Measurements from ENCODE around the gene SMAD6. TPM values are rescaled to one million over a fixed set of nuclear protein-coding genes. Genes with fewer than 3 reads are reported as not detected.
A peak's percentile ranks its signal among the peaks of the same experiment; 100 is the strongest.

The SMAD6 gene
- total RNA-seq, 1 experiment from 2014 or later, result 7.6 TPM

DNA sequence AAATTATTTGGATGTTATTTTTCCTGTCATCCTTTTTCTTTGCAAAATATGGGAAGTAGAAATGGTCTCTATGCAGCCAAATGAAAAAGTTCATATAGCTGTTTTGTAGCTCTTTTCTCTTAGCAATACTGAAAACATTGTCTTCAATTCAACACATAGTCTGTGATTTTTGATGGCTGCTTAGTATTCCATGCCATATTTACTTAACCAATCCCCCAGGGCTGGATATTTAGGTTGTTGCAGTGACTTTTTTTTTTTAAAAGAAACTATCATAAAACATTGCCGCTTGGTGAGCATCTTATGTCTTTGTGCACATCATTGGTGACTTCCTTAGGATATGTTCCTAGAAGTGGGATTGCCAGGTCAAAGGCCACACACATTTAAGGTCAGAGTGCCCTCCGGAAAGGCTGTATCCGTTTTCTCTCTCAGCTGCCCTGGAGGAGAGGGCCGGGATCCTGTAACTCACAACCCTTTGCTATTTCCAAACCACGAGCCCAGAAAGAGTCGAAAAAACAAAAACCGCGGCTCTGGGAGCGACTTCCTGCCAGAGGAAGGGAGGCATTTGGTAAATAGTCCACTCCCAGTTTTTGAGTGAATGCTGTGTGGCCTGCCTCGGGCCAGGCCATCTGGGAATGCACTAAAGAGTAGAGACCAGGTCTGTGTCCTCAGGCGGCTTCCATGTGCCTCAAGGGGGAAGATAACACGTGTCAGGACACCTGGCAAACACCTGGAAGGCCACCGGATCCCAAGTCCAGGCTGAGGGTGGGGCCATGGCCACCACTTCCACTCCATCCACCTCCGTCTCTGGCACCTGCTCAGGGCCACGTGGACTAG lies 41.9 kb downstream of the SMAD6 start:
- Histone ChIP-seq H3K36me3 (no peaks in the 10 kb centered on the region), H3K4me1 (peaks cover 22% of the 10 kb centered on the region; the same call in 1 of the 2 replicates)
- DNase-seq, result no peak

DNA sequence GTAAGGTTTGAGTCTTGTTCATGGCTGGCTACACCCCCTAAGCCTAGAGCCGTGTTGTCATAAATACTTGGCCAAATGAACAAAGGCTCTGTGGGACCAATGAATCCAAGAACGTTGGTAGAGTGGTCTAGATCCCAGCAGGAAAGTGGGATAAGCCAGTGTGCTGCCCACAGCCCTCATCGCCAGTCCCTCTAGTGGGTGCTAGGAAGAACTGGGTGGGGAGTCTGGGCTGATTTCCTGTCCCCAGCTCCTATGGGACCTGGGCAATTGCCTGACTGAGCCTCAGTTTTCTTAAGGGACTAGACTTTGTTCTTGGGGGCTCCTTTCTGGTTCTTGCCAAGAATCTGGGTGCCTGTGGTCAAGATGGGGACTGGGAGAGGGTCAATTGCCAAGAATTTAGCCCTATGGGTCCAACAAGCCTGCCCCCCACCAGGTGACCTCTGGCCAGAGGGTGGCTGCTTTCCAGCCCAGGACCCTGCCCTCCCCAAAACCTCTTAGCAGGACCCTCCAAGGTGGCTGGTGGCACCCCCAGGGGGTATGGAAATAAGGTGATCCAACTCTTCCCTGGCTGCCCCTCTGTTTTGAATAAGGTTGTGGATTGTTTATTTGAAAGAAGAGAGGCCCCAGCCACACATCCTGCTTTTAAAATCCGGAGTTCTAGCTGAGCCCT lies 42.7 kb downstream of the SMAD6 start:
- H3K36me3 ChIP-seq, result no peaks in the 10 kb centered on the region
- H3K27ac ChIP-seq, result no peak overlapping the region
- no peak overlapping the region for H3K4me3 ChIP-seq
- H3K27me3 ChIP-seq, result no peaks in the 10 kb centered on the region
- peaks cover 22% of the 10 kb centered on the region; the same call in 1 of the 2 replicates for H3K4me1 ChIP-seq
- H3K9me3 ChIP-seq (replicated peaks), result no peaks in the 10 kb centered on the region
- DNase-seq, result no peak

More for the DNA sequence above, 41.9 kb downstream of the SMAD6 start:
- no peak overlapping the region for H3K4me3 ChIP-seq
- H3K27me3 ChIP-seq, result no peaks in the 10 kb centered on the region
- no peak overlapping the region for H3K27ac ChIP-seq
- H3K9me3 ChIP-seq (replicated peaks), result no peaks in the 10 kb centered on the region

DNA sequence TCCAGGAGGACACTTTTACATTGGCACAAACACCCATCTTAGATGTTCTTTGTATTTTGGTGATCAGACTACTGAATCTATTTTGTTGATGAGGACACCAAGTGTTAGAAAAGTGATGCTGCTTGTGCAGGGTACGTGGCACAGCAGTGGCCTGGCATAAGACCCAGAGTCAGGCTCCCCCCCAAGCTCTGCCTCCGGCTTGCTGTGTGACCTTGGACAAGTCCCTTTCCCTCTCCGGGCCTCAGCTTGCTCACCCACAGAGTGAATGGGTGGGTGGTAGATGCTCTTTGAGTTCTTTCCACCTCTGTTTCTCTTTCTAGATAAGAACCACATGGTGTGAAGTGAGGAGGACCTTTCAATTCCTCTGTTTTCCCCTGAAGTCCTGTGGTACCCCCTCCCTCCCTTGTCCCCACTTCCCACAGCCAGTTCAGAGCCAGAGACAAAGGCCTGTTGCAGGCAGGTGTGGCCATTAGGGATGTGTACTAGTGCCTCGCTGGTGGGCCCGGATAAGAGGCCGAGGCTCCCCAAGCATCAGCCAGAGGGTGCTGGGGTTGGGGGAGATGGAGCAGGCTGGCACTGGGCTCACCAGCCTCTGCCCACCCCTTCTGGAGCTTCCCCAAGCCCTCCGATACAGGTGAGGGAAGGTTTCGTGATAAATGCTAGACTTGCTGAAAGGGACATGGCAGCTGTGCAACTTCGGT lies 43.6 kb downstream of the SMAD6 start:
- Histone ChIP-seq H3K4me1 (peaks cover 19% of the 10 kb centered on the region; the same call in 1 of the 2 replicates), H3K4me3 (no peak overlapping the region), H3K9me3 (replicated peaks) (no peaks in the 10 kb centered on the region), H3K36me3 (no peaks in the 10 kb centered on the region), H3K27me3 (no peaks in the 10 kb centered on the region), H3K27ac (no peak overlapping the region)
- no peak for DNase-seq

DNA sequence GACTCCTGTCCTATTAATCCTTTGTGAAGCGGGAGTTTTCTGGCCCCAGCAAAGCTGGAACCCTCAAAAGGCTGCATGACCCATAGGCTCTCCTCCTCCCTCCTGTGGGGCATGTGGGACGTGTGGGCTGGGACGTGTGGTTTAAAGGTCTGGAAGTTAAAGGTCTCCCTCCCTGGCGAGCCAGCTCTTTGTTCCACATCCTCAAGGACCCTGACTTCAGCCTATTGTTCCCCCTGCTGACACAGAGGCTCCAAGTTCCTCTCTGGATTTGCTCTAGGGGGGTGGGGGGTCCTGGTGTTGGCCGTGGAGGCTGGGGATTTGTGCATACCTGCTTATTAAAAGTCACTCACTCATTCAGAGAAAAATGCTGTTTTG lies 44.2 kb downstream of the SMAD6 start:
- Histone ChIP-seq H3K36me3 (no peaks in the 10 kb centered on the region), H3K27me3 (no peaks in the 10 kb centered on the region), H3K4me3 (no peak overlapping the region), H3K4me1 (peaks cover 16% of the 10 kb centered on the region; the same call in 1 of the 2 replicates), H3K27ac (no peak overlapping the region), H3K9me3 (replicated peaks) (no peaks in the 10 kb centered on the region)
- DNase-seq, result no peak

DNA sequence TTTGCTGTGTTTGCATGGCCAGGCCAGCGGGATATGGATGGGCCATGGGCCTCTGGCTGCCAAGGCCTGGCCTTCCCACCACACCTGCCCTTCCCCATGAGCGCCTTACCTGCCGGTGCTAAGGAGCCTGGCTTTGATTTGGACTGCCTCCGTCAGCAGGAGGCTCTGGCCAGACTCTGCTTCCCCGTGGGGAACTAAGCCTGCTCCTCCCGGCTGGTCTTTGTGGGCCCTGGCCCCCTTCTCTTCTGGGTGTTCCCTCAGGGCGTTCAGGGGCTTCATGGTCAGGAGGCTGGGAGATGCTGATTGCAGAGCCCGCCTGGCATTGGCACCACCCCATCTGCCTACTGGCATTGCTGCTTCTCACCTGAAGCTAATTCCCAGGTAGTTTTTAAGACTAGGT lies 45.2 kb downstream of the SMAD6 start:
- Histone ChIP-seq H3K27me3 (no peaks in the 10 kb centered on the region), H3K27ac (no peak overlapping the region), H3K4me1 (peaks cover 7% of the 10 kb centered on the region; the same call in 1 of the 2 replicates), H3K9me3 (replicated peaks) (no peaks in the 10 kb centered on the region), H3K36me3 (no peaks in the 10 kb centered on the region), H3K4me3 (no peak overlapping the region)
- DNase-seq, result no peak

DNA sequence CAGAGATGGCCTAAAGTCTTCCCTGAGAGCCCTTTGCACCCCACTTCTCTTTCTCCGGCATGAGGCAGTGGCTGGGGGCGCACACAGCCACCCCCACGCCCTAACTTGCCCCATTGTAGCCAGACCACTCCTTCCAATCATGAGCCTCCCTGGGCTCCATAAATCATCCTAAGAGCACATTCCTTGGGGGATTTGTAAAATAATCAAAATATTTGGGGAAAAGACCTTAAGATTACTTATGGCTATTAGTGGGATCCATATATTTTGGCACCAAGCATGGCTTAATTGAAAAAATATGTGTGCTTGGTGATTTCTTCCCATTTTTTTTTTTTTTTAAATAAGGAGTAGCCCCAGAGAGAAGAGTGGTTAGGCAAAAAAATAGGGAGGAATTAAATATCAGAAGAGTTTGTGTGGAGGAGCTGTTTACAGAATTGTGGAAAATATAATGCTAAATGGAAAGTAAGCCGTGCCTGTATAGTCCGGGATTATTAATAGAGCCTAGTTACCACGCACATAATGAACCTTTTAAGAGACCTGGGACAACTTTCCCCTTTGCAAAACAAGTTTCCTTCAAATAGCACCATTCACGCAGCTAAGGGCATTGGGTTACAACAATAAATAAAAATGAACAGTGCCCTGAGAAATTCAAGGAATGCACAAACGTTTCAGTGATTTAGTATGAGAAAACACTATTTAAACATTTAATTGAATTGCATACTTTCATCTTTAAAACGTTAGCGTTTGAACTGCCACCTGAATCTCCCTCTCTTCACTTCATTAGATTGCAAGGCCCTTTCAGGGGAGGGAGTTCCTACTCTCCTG lies 46.1 kb downstream of the SMAD6 start:
- H3K27me3 ChIP-seq, result no peaks in the 10 kb centered on the region
- no peaks in the 10 kb centered on the region for H3K36me3 ChIP-seq
- H3K4me3 ChIP-seq, result no peak overlapping the region
- no peak for DNase-seq
- H3K4me1 ChIP-seq, result peaks cover 7% of the 10 kb centered on the region; the same call in 1 of the 2 replicates
- H3K9me3 ChIP-seq (replicated peaks), result no peaks in the 10 kb centered on the region
- no peak overlapping the region for H3K27ac ChIP-seq

DNA sequence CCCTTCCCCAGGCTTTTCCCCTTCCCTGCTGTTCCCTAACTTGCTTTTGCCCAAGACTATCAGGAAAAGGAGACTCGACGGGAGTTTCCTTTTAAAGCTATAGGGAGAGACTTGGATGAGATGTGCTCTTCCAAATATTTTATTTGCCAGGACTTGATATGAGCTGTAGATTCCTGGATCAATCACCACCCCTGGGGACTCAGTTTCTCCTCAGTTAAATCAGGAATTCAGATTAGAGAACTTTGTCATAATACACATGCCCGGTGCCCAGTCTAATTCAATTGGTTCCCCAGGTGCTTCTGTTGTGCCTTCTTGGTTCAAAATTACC lies 46.6 kb downstream of the SMAD6 start:
- no peaks in the 10 kb centered on the region for H3K36me3 ChIP-seq
- H3K4me1 ChIP-seq, result peaks cover 7% of the 10 kb centered on the region; the same call in 1 of the 2 replicates

DNA sequence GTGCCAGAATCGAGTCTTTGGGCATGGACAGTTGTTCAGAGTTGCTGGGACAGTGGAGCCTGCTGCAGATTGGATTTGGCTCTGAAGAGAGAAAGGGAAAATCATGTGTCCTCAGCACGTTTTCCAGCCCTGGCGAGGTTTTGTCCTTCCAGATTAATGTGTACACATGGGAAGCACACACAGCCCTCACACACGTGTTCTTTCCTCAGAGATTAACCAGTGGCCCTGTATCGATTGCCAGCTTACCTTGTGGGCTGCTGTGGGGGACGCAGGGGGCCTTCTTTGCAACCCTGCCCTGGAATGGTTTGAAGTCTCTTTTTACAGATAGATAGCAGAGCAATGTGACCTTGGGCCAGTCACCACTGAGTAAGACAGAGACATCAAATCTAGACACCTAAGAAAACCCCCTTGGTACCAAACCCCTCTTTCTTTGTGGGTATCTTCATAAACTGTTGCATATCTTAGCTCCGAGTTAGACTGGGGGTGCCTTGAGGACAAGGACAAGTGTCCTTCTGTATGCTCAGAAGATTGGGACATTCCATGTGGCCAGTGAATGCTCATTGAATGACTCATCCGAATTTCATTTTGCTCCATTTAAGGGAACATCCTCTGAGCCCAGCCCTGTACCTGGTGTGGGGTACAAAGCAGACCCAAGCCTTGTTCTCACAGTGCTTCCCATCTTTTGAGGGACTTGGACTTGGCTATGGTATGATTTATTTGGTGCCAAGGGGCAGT lies 48.0 kb downstream of the SMAD6 start:
- Histone ChIP-seq H3K4me1 (peaks cover 7% of the 10 kb centered on the region; the same call in 1 of the 2 replicates), H3K27me3 (no peaks in the 10 kb centered on the region), H3K27ac (no peak overlapping the region), H3K36me3 (no peaks in the 10 kb centered on the region), H3K9me3 (replicated peaks) (peaks cover 3% of the 10 kb centered on the region; the same call in 1 of the 2 replicates), H3K4me3 (no peak overlapping the region)
- DNase-seq, result no peak

More for the DNA sequence above, 46.6 kb downstream of the SMAD6 start:
- Histone ChIP-seq H3K27ac (no peak overlapping the region), H3K27me3 (no peaks in the 10 kb centered on the region), H3K4me3 (no peak overlapping the region), H3K9me3 (replicated peaks) (no peaks in the 10 kb centered on the region)
- DNase-seq, result no peak

DNA sequence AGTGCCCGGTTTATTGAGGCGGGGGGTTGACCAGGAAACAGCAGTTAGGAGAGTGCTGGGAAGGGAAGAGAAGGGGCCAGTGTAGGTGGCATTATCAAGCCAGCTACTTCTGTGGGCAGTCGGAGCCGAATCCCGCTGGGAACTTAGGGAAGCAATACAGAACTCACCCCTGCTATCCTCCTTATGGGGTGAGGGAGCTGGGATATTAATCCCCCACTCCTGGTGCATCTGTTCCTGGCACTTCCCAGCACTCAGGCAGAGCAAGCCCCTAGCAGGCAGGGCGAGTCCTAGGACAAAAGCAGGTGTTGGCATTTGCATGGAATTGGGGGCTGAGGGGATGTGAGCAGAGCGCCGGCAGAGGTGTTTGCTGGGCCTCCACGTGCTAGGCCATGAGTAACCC lies 48.6 kb downstream of the SMAD6 start:
- H3K27ac ChIP-seq, result no peak overlapping the region
- no peak for DNase-seq
- H3K4me3 ChIP-seq, result no peak overlapping the region
- H3K4me1 ChIP-seq, result peaks cover 7% of the 10 kb centered on the region; the same call in 1 of the 2 replicates
- H3K27me3 ChIP-seq, result no peaks in the 10 kb centered on the region
- H3K9me3 ChIP-seq (replicated peaks), result peaks cover 8% of the 10 kb centered on the region; the same call in 1 of the 2 replicates
- H3K36me3 ChIP-seq, result no peaks in the 10 kb centered on the region

DNA sequence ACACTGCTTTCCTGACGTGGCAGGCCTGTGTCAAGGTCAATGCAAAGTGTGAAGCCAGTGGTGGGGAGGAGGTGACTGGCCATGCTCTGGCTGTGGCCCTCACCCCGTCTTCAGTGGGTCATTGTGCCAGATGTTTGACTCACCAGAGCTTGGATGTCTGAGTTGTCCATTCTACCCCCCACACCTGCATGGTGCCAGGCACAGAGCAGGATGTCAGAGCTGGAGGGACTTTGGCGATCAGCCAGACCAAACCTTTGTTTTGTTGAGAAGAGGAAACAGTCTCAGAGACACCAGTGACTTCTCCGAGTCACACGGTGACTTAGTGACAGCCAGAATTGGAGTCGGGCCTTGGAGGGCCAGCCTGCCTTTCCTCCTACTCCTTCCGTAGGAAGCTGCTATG lies 49.5 kb downstream of the SMAD6 start:
- no peaks in the 10 kb centered on the region for H3K36me3 ChIP-seq

DNA sequence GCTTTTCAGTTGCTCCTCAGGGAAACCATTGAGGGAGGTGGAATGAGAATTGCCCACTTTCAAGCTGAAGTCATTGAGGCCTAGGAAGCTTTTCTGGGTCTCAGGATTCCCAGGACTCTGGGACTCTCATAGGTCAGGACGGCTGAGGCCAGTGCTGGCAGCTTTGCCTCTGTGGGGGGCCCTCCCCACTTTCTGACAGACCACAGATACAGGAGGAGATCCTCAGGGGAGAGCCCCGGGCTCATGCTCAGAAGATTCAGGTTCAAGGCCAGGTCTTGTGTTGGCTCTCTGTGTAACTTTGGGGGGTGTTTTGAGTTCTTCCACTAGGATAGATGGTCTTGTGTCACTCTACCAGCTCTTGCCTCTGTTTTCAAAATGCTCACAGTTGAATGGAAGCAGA lies 50.0 kb downstream of the SMAD6 start:
- H3K4me1 ChIP-seq, result peaks cover 7% of the 10 kb centered on the region; the same call in 1 of the 2 replicates
- H3K27ac ChIP-seq, result no peak overlapping the region
- peaks cover 8% of the 10 kb centered on the region; the same call in 1 of the 2 replicates for H3K9me3 ChIP-seq (replicated peaks)
- no peak overlapping the region for H3K4me3 ChIP-seq
- H3K36me3 ChIP-seq, result no peaks in the 10 kb centered on the region
- no peak for DNase-seq
- H3K27me3 ChIP-seq, result no peaks in the 10 kb centered on the region

More for the DNA sequence above, 49.5 kb downstream of the SMAD6 start:
- peak in 1 of 2 experiments; percentile 20 for DNase-seq
- H3K27me3 ChIP-seq, result no peaks in the 10 kb centered on the region
- no peak overlapping the region for H3K4me3 ChIP-seq
- H3K4me1 ChIP-seq, result peaks cover 7% of the 10 kb centered on the region; the same call in 1 of the 2 replicates
- no peak overlapping the region for H3K27ac ChIP-seq
- H3K9me3 ChIP-seq (replicated peaks), result peaks cover 8% of the 10 kb centered on the region; the same call in 1 of the 2 replicates

DNA sequence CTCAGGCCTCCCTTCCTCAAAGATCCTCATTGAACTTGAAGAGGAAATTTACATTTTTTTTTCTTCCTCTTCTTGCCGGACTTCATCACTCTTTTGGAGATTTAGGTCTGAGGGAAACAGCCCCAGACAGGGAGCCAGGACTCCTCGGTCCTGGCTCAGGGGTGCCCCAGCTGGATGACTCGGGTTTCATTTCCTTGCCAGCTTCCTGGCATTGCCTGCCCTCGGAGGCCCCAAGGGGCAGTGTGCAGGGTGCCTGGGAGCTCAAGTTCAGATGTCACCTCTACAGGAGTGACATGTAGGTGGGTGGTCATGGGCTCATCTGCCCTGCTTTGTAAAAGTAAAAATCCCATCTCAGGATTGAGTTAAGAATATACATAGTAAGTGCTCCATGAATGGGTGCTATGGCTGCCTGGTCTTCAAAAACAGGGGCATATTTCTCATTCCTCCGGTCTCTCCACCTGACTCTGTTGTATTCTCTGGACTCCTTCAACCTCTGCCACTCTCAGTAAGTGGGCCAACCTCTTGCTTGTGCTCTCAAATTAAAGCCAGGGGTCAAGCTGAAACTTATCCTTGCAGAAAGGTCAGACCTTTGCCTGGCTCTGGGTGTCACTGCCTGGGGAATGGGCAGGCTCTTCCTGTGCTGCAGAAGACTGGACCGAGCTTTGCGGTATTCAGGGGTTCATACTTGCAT lies 51.8 kb downstream of the SMAD6 start:
- peaks cover 8% of the 10 kb centered on the region; the same call in 1 of the 2 replicates for H3K9me3 ChIP-seq (replicated peaks)
- H3K36me3 ChIP-seq, result no peaks in the 10 kb centered on the region
- H3K27ac ChIP-seq, result no peak overlapping the region
- H3K4me3 ChIP-seq, result no peak overlapping the region
- H3K4me1 ChIP-seq, result no peaks in the 10 kb centered on the region
- H3K27me3 ChIP-seq, result no peaks in the 10 kb centered on the region
- DNase-seq, result no peak

DNA sequence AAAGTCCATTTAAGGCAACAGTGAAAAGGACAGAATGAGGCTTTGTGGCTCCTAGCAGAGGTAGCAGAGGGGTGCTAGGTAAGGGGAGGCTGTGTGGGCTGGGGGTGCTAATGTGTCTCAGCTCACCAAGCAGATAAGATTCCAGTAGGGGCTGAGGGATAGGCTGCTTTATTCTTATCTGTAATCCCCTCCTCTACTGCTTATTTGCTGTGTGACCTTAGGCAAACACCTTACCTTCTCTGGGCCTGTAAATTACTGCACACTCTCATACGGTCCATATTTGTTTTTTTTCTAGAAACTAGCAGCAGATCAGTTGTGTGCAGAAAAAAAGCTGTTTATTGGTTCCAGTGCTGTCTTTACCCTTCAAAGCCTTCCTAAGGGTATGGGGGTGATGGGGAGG lies 52.8 kb downstream of the SMAD6 start:
- DNase-seq, result no peak
- no peaks in the 10 kb centered on the region for H3K36me3 ChIP-seq
- no peak overlapping the region for H3K27ac ChIP-seq
- H3K4me3 ChIP-seq, result no peak overlapping the region
- H3K9me3 ChIP-seq (replicated peaks), result peaks cover 8% of the 10 kb centered on the region; the same call in 1 of the 2 replicates
- H3K4me1 ChIP-seq, result no peaks in the 10 kb centered on the region
- no peaks in the 10 kb centered on the region for H3K27me3 ChIP-seq
